KMS-11 (cell line): Measurements from ENCODE around the gene NT5E.

Experiments
- H2AFZ ChIP-seq: fragments of 200-600 bp; sonication (generic); 2 replicates; pipeline ENCODE4 v1.6.1; 2016; ENCODE audit warnings: antibody characterized with exemption, mixed run types, low read depth
- H3K27ac ChIP-seq: fragments of 200-600 bp; sonication (generic); 2 replicates; pipeline ENCODE4 v1.6.1; 2016; ENCODE audit warnings: mild to moderate bottlenecking, mixed run types
- H3K27me3 ChIP-seq: fragments of 200-600 bp; sonication (generic); 2 replicates; pipeline ENCODE4 v1.6.1; 2017; ENCODE audit warnings: mild to moderate bottlenecking, low read depth, mixed run types, moderate library complexity; ENCODE audit not compliant: insufficient read depth
- H3K36me3 ChIP-seq: fragments of 200-600 bp; sonication (generic); 2 replicates; pipeline ENCODE4 v1.6.1; 2017; ENCODE audit warnings: mild to moderate bottlenecking, mixed run types; ENCODE audit not compliant: insufficient read depth
- H3K4me1 ChIP-seq: fragments of 200-600 bp; sonication (generic); 2 replicates; pipeline ENCODE4 v1.6.1; 2016; ENCODE audit warnings: mild to moderate bottlenecking, low read depth, mixed run types; ENCODE audit not compliant: poor library complexity, severe bottlenecking
- H3K4me2 ChIP-seq: fragments of 200-600 bp; sonication (generic); 2 replicates; pipeline ENCODE4 v1.7.0; 2016; ENCODE audit warnings: mild to moderate bottlenecking, mixed run types
- H3K4me3 ChIP-seq: fragments of 200-600 bp; sonication (generic); IDR thresholded peaks from 2 replicates; pipeline ENCODE4 v1.6.1; 2017; ENCODE audit warnings: low read depth, low read length, mixed read lengths; ENCODE audit not compliant: insufficient read depth
- H3K79me2 ChIP-seq: fragments of 200-600 bp; sonication (generic); 2 replicates; pipeline ENCODE4 v1.6.1; 2016; ENCODE audit warnings: low read depth, mixed run types; ENCODE audit not compliant: insufficient read depth
- H3K9ac ChIP-seq: fragments of 200-600 bp; sonication (generic); 2 replicates; pipeline ENCODE4 v1.6.1; 2016; ENCODE audit warnings: mild to moderate bottlenecking, mixed run types
- H4K20me1 ChIP-seq: fragments of 200-600 bp; sonication (generic); 2 replicates; pipeline ENCODE4 v1.6.1; 2016; ENCODE audit warnings: mild to moderate bottlenecking, mixed run types; ENCODE audit not compliant: insufficient read depth
- CTCF ChIP-seq: fragments of 200-600 bp; sonication (generic); conservative IDR thresholded peaks from 2 replicates; pipeline ENCODE4 v1.6.1; 2017; ENCODE audit warnings: low read depth, mild to moderate bottlenecking, antibody characterized with exemption, low read length, moderate library complexity, mixed read lengths

The NT5E gene

GRCh38 chr6:85544776-85545175 is 94.9 kb downstream of the NT5E start:
- no peak overlapping the region for H3K4me2 ChIP-seq
- no peaks in the 10 kb centered on the region for H3K36me3 ChIP-seq
- H4K20me1 ChIP-seq, result no peaks in the 10 kb centered on the region
- no peak overlapping the region for H3K27ac ChIP-seq
- TF ChIP-seq CTCF, result no peak
- no peak overlapping the region for H2AFZ ChIP-seq
- no peaks in the 10 kb centered on the region for H3K27me3 ChIP-seq
- H3K79me2 ChIP-seq, result no peaks in the 10 kb centered on the region
- no peak overlapping the region for H3K9ac ChIP-seq
- no peak overlapping the region for H3K4me3 ChIP-seq
- no peaks in the 10 kb centered on the region for H3K4me1 ChIP-seq
